Vagina (tissue), 2 donors: ENCODE data around the gene TAPBPL. TPM values are rescaled to one million over a fixed set of nuclear protein-coding genes. Genes with fewer than 3 reads are reported as not detected.

Source experiments
- DNase-seq, 2 donors: peaks; one replicate each; pipeline ENCODE4 v3.0.0-alpha.2; 2017; ENCODE audit errors: extremely low spot score in 2 of 2
- H3K27ac ChIP-seq: fragments of 200-600 bp; sonication (generic); one replicate; pipeline ENCODE4 v1.5.1; 2019
- H3K27me3 ChIP-seq: fragments of 200-600 bp; sonication (generic); one replicate; pipeline ENCODE4 v1.5.1; 2019
- H3K36me3 ChIP-seq, 2 donors: fragments of 200-600 bp; sonication (generic); one replicate each; pipeline ENCODE4 v1.5.1; 2017 to 2019
- H3K4me1 ChIP-seq: fragments of 200-600 bp; sonication (generic); one replicate; pipeline ENCODE4 v1.5.1; 2019
- H3K4me3 ChIP-seq, 2 donors: fragments of 200-600 bp; sonication (generic); 1 replicate in 1 of 2; 2 replicates in 1 of 2; pipeline ENCODE4 v1.5.1; 2016 to 2019
- H3K9me3 ChIP-seq: fragments of 200-600 bp; sonication (generic); one replicate; pipeline ENCODE4 v1.5.1; 2019
- CTCF ChIP-seq, 3 experiments: fragments of 450-650 bp in 2 of 3; fragments of 200-600 bp in 1 of 3; sonication (generic) in 1 of 3; IDR thresholded peaks; one replicate each; pipeline ENCODE4 v1.5.1; 2017 to 2019; ENCODE audit warnings: antibody characterized with exemption in 3 of 3, mild to moderate bottlenecking in 2 of 3, moderate library complexity in 2 of 3
- POLR2A ChIP-seq, 2 donors: fragments of 450-650 bp; IDR thresholded peaks; one replicate each; pipeline ENCODE4 v1.6.1; 2017; ENCODE audit warnings: antibody characterized with exemption in 2 of 2, mild to moderate bottlenecking in 2 of 2, moderate library complexity in 2 of 2
- POLR2AphosphoS5 ChIP-seq, 2 donors: sonication (generic); formaldehyde crosslinking; IDR thresholded peaks; one replicate each; pipeline ENCODE4 v1.9.0; 2017; ENCODE audit warnings: antibody characterized with exemption in 2 of 2, mild to moderate bottlenecking in 2 of 2, low read depth in 1 of 2; ENCODE audit not compliant: insufficient read depth in 1 of 2
- intact Hi-C: fragments of 100-400 bp; cut with DNase I; formaldehyde crosslinking; loops from one replicate; pipeline ENCODE4 v1.15.1; 2023
- total RNA-seq: library from RNA; depleted of rRNA; stranded (reverse); fragments of >200 nt; gene quantifications from one replicate; pipeline ENCODE4 v1.2.3, GENCODE V29; 2016

TAPBPL gene
- total RNA-seq, 1 donor from 2014 or later = 21.1 TPM

DNA sequence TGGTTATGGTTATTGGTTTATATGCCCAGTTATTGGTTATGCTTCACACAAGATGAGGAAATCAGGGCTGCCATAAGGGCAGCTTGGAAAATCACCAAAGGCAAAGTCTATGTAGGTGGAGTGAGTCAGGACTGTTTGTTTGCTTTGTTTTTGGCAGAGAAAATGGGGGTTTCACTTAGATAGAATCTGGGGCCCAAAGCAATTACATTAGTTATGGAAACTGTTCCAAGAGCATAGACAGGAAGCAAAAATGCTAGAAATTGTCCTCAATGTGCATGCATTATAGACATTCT is 16.4 kb downstream of the TAPBPL start:
- Histone ChIP-seq H3K27me3 (no peaks in the 10 kb centered on the region), H3K4me1 (peaks cover 38% of the 10 kb centered on the region), H3K4me3 (no peak overlapping the region), H3K36me3 (peaks cover 0 to 22% of the 10 kb centered on the region in 2 donors), H3K9me3 (no peaks in the 10 kb centered on the region), H3K27ac (no peak overlapping the region)
- intact Hi-C loops = no loop called here
- TF ChIP-seq CTCF (IDR thresholded peaks at IDR 0.05) (no peak), POLR2AphosphoS5 (IDR thresholded peaks at IDR 0.05; ENCODE audit: insufficient read depth in 1 of 2, low read depth in 1 of 2) (no peak), POLR2A (IDR thresholded peaks at IDR 0.05) (no peak)
- DNase-seq = no peak

DNA sequence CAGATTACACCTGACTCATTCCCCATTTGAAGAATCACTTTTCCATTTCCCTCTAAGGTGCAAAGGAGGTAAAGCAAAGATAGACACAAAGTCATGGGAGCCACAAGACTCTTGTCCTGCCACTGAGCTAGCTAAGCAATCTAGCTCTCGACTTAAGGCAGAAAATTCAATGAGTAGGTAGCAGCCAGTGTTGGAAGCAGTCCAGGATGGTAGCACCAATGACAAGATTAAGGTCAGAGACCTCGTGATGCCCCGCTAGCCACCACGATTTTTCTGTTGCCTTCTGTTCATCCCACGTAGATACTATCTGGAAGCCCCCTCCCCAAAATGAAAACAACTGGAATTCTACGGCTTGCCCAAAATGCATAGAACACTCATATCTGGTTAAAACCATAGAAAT is 17.2 kb downstream of the TAPBPL start:
- H3K27ac ChIP-seq = no peak overlapping the region
- DNase-seq = no peak
- TF ChIP-seq POLR2A (IDR thresholded peaks at IDR 0.05) (no peak), CTCF (IDR thresholded peaks at IDR 0.05) (no peak), POLR2AphosphoS5 (IDR thresholded peaks at IDR 0.05; ENCODE audit: insufficient read depth in 1 of 2, low read depth in 1 of 2) (no peak)
- no peaks in the 10 kb centered on the region for H3K9me3 ChIP-seq
- H3K4me3 ChIP-seq = peak overlapping the region; percentile 61 to 73
- peaks cover 0 to 15% of the 10 kb centered on the region in 2 donors for H3K36me3 ChIP-seq
- intact Hi-C loops = no loop called here
- no peaks in the 10 kb centered on the region for H3K27me3 ChIP-seq
- H3K4me1 ChIP-seq = peaks cover 33% of the 10 kb centered on the region

DNA sequence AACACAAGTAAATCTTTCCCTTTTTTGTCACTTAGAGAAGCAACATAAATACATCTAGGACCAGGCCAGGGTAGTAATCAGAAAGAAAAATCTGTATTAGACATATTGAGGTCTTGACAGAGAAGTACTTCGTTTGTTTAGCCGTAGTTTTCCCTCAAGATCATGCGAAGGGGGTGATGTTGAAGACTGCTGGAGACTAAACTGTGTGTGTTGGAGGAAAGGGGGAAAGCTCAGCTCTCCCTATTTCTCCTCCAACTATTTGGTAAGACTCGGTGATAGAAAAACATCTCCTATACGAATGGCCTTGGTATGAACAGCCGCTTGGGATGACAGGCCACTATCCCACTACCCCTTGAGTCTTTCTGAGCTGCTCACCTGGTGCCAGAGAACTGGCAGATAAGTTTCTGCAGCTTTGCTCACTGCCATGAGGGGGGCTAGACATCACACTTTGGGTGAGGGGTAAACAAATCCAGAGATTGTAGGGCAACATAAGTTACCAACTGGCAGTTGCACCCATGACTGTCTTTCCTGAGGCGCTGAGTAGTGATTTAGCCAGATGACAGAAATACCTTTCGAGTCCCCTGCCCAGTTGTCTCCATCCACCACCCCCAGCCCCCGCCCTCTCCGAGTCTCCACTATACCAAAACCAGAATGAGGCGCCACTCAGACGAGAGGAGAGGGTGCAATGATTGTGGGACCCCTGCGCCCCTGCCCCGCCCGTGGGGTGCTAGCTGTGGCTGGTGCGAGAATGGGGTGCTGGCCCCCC is 17.9 kb downstream of the TAPBPL start:
- no peaks in the 10 kb centered on the region for H3K27me3 ChIP-seq
- peaks cover 0 to 8% of the 10 kb centered on the region in 2 donors for H3K36me3 ChIP-seq
- no peaks in the 10 kb centered on the region for H3K9me3 ChIP-seq
- intact Hi-C loops = no loop called here
- TF ChIP-seq CTCF (IDR thresholded peaks at IDR 0.05) = no peak
- no peak for TF ChIP-seq POLR2A (IDR thresholded peaks at IDR 0.05)
- no peak for TF ChIP-seq POLR2AphosphoS5 (IDR thresholded peaks at IDR 0.05; ENCODE audit: insufficient read depth in 1 of 2, low read depth in 1 of 2)
- H3K4me3 ChIP-seq = peak overlapping the region; percentile 61 to 73
- DNase-seq = no peak
- peak overlapping the region; percentile 80 for H3K27ac ChIP-seq
- peaks cover 33% of the 10 kb centered on the region for H3K4me1 ChIP-seq

GRCh38 chr12:6470375-6471163 is 18.7 kb downstream of the TAPBPL start, which contains the start of gene VAMP1:
Gene VAMP1 (minus strand): TSS chr12:6470677. CDS start chr12:6470531, 146 bp downstream.
- H3K27me3 ChIP-seq = no peaks in the 10 kb centered on the region
- peaks cover 33% of the 10 kb centered on the region for H3K4me1 ChIP-seq
- peak in 1 of 2 donors; percentile 99 for DNase-seq
- H3K4me3 ChIP-seq = peak within 1 kb of the TSS; percentile 61 to 73
- no peaks in the 10 kb centered on the region for H3K9me3 ChIP-seq
- peak within 1 kb of the TSS; percentile 80 for H3K27ac ChIP-seq
- H3K36me3 ChIP-seq = peaks cover 0 to 4% of the 10 kb centered on the region in 2 donors
- TF ChIP-seq CTCF (IDR thresholded peaks at IDR 0.05) (no peak), POLR2A (IDR thresholded peaks at IDR 0.05) (peak in 1 of 2 donors; percentile 97), POLR2AphosphoS5 (IDR thresholded peaks at IDR 0.05; ENCODE audit: insufficient read depth in 1 of 2, low read depth in 1 of 2) (peak; percentile 85 to 99)
- intact Hi-C loops = no loop called here
